GM03348 (cell line): ENCODE measurements around the gene PCBD1.

Experiments used
- DNase-seq: peaks from one replicate; pipeline ENCODE4 v3.0.0; 2012; ENCODE audit warnings: low spot score

Gene PCBD1

GRCh38 chr10:70833601-70834000 is 54.8 kb downstream of the PCBD1 start:
- DNase-seq = no peak
